Astrocyte (in vitro differentiated cells and primary cell): ENCODE measurements around the gene GLRA2.

Experiments
- EZH2 ChIP-seq: IDR thresholded peaks from 2 replicates; pipeline ENCODE4 v1.6.1; 2012; ENCODE audit warnings: mild to moderate bottlenecking, low read length, inconsistent platforms; ENCODE audit not compliant: insufficient read depth
- TF ChIP-seq, protein P1 (sequence below): IDR thresholded peaks from 2 replicates; pipeline ENCODE4 v1.5.1; 2011; ENCODE audit warnings: low read depth, mild to moderate bottlenecking, inconsistent platforms, low read length, moderate library complexity; ENCODE audit not compliant: insufficient read depth

DNA sequence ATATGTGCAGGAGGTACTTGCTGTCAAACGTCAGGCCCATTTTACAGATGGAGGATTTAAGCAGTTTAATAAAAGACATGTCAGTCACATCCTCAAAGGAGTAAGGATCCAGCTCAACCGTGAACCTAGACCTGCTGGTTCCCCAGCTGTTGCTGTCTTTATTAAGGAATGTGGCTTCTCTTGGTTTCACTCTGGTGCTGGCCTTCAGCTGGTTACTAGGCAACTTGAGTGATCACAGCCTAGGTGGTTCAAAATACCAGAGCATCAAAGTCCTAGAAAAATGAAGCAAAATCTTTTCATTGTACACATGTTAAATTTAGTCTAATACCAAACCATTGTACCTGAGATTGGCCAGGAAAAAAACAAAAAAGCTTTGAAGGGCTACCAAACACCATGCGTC, 32.7 kb upstream of the GLRA2 start:
- TF ChIP-seq, protein P1, sequence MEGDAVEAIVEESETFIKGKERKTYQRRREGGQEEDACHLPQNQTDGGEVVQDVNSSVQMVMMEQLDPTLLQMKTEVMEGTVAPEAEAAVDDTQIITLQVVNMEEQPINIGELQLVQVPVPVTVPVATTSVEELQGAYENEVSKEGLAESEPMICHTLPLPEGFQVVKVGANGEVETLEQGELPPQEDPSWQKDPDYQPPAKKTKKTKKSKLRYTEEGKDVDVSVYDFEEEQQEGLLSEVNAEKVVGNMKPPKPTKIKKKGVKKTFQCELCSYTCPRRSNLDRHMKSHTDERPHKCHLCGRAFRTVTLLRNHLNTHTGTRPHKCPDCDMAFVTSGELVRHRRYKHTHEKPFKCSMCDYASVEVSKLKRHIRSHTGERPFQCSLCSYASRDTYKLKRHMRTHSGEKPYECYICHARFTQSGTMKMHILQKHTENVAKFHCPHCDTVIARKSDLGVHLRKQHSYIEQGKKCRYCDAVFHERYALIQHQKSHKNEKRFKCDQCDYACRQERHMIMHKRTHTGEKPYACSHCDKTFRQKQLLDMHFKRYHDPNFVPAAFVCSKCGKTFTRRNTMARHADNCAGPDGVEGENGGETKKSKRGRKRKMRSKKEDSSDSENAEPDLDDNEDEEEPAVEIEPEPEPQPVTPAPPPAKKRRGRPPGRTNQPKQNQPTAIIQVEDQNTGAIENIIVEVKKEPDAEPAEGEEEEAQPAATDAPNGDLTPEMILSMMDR = no peak
- TF ChIP-seq EZH2 = no peak
